Heart left ventricle (tissue), 16 donors: ENCODE results near the gene NAT14. TPM values are rescaled to one million over a fixed set of nuclear protein-coding genes. Genes with fewer than 3 reads are reported as not detected.

Experiments
- ATAC-seq, 4 donors: fragments of 200-7000 bp; cut with Tn5 transposase; one replicate each; pipeline ENCODE4 v1.9.1; 2020 to 2022; ENCODE audit warnings: moderate library complexity in 4 of 4, mild to moderate bottlenecking in 3 of 4, moderate number of reproducible peaks in 1 of 4
- DNase-seq, 5 donors: peaks; one replicate each; pipeline ENCODE4 v3.0.0-alpha.2; 2020
- H3K27ac ChIP-seq, 12 donors: fragments of 200-600 bp; sonication (generic) in 4 of 12; one replicate each; pipeline versions ENCODE4 v1.5.0 to v1.8.0; 2016 to 2022; ENCODE audit warnings: mild to moderate bottlenecking in 2 of 12
- H3K27me3 ChIP-seq, 9 donors: fragments of 200-600 bp; sonication (generic) in 2 of 9; one replicate each; pipeline versions ENCODE4 v1.5.1 to v1.8.0; 2016 to 2022; ENCODE audit warnings: mild to moderate bottlenecking in 3 of 9
- H3K36me3 ChIP-seq, 9 donors: fragments of 200-600 bp; sonication (generic) in 2 of 9; one replicate each; pipeline versions ENCODE4 v1.5.0 to v1.8.0; 2018 to 2022; ENCODE audit warnings: mild to moderate bottlenecking in 2 of 9
- H3K4me1 ChIP-seq, 12 donors: fragments of 200-600 bp; sonication (generic) in 4 of 12; one replicate each; pipeline versions ENCODE4 v1.5.0 to v1.8.0; 2016 to 2022; ENCODE audit warnings: mild to moderate bottlenecking in 3 of 12
- H3K4me3 ChIP-seq, 12 donors: fragments of 200-600 bp; sonication (generic) in 4 of 12; one replicate each; pipeline versions ENCODE4 v1.5.0 to v1.8.0; 2017 to 2022; ENCODE audit warnings: mild to moderate bottlenecking in 9 of 12, moderate library complexity in 4 of 12
- H3K9me3 ChIP-seq, 12 donors: fragments of 200-600 bp; sonication (generic) in 4 of 12; one replicate each; pipeline versions ENCODE4 v1.5.0 to v1.8.0; 2016 to 2022; ENCODE audit warnings: mild to moderate bottlenecking in 1 of 12
- CTCF ChIP-seq, 12 donors: fragments of 200-600 bp; sonication (generic) in 4 of 12; IDR thresholded peaks; one replicate each; pipeline versions ENCODE4 v1.5.0 to v1.8.0; 2018 to 2022; ENCODE audit warnings: antibody characterized with exemption in 12 of 12, mild to moderate bottlenecking in 5 of 12
- POLR2A ChIP-seq, 2 donors: fragments of 450-650 bp; IDR thresholded peaks; one replicate each; pipeline ENCODE4 v1.6.1; 2017; ENCODE audit warnings: antibody characterized with exemption in 2 of 2, mild to moderate bottlenecking in 2 of 2, moderate library complexity in 2 of 2
- WGBS, 4 donors: extraction: QIAGEN DNeasy Blood & Tissue Kit in 2 of 4; methylation state at CpG; one replicate each; pipeline versions ENCODE4 v1.1.5 to v1.1.7; 2013 to 2018; 5-methylcytosine and 5-hydroxymethylcytosine counted together
- intact Hi-C, 10 donors: fragments of 100-400 bp; cut with DNase I; formaldehyde crosslinking; loops; one replicate each; pipeline versions ENCODE4 v1.11.1 to v1.14.2; 2022
- polyA plus RNA-seq, 2 donors: library from polyadenylated mRNA; stranded (reverse); fragments of 200-250 nt; gene quantifications; one replicate each; pipeline ENCODE4 v1.2.3, GENCODE V29; 2013
- total RNA-seq, 9 donors: library from RNA; depleted of rRNA in 2 of 9; stranded (reverse); fragments of >200 nt in 2 of 9; fragmentation: NEBNext Ultra II Directional in 3 of 9; extraction: Animal tissue kit (Norgen Biotek cat#: 25700) in 3 of 9; gene quantifications; one replicate each; pipeline versions ENCODE4 v1.1.0 to v1.2.4, GENCODE V29; 2016 to 2023
- donor health status: ischemic (EF 13 %, LVEDD 7.1; RV severe dilation, severe dysfunction).
- donor health status: healthy with polysubstance abuse.
- donor health status: DM: no; HTN: yes; CAD: no.
- donor health status: DM: no; HTN: no; CAD: no.
- donor health status: ischemic (EF 25% LVEDD 6.9; RV normal size, moderate dysfunction).
- donor health status: ischemic (EF 25% LVEDD 5.7; RV mildly dilated, moderate dysfunction).
- donor health status: healthy.
- donor health status: DM: yes; HTN: yes; CAD: no.
- donor health status: ischemic (EF 35%, LVEDD 5.7; RV mildly dilated, moderate dysfunction).
- donor health status: nonischemic (EF 11% LVEDD 7.7; RV severe dilation, severe dysfunction).
- donor health status: DM: yes; HTN: yes; CAD: no.
- donor health status: PGD.
- donor health status: ischemic (EF 29% LVEDD 5.4; RV normal size, mild dysfunction).
- donor health status: nonischemic (EF 23%, LVEDD 6.1; RV moderate dilation, normal function).

NAT14 gene
- total and polyA plus RNA-seq, 11 donors, result 2.9 to 10.4 (median 7.3) TPM

DNA sequence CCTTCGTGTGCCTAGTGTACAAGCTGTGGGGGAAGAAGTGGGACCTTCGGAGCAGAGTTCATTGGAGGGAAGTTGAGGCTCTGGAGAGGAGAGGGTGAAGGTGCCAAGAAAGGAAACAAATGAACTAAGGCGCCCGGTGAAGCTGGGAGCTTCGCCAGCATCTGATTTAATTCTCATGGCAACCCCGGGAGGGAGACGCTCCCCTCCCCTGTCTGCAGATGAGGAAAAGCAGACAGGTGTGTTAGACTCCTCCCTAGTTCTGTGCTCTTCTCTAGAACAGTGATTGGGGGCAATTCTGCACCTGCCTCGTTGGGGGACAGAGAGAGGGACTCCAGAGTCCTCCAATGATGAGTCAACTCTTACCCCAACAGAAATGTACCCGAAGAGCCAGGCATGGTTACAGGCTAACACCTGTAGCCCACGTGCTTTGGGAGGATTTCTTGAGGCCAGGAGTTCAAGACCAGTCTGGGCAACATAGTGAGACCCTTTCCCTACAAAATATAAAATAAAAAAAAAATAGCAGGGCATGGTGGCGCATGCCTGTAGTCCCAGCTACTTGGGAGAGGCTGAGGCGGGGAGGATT, 7.5 kb downstream of the NAT14 start:
- Histone ChIP-seq H3K4me1 (peaks cover 0 to 36% (median 21%) of the 10 kb centered on the region in 12 donors), H3K9me3 (no peaks in the 10 kb centered on the region), H3K36me3 (peaks cover 0 to 14% (median 0%) of the 10 kb centered on the region in 9 donors), H3K27ac (peak overlapping the region in 7 of 12 donors; percentile 85 to 99 (median 93)), H3K27me3 (peaks cover 0 to 11% (median 0%) of the 10 kb centered on the region in 9 donors), H3K4me3 (no peak overlapping the region)
- DNase-seq (peak in 2 of 5 donors; percentile 12 to 17), ATAC-seq (no peak)
- TF ChIP-seq POLR2A (IDR thresholded peaks at IDR 0.05) (no peak), CTCF (IDR thresholded peaks at IDR 0.05) (no peak)
- WGBS, 4 donors, result 48 to 56% (median 52%) methylated on average over 12 of the region's 12 CpGs
- intact Hi-C loops, result no loop called here

GRCh38 chr19:55493052-55493644, 8.2 kb downstream of the NAT14 start:
- intact Hi-C loops, result no loop called here
- peak in 4 of 5 donors; percentile 41 to 71 (median 61) for DNase-seq
- H3K27ac ChIP-seq, result peak overlapping the region; percentile 77 to 99 (median 86)
- peaks cover 0 to 11% (median 0%) of the 10 kb centered on the region in 9 donors for H3K27me3 ChIP-seq
- no peaks in the 10 kb centered on the region for H3K9me3 ChIP-seq
- peaks cover 0 to 29% (median 15%) of the 10 kb centered on the region in 12 donors for H3K4me1 ChIP-seq
- H3K4me3 ChIP-seq, result peak overlapping the region in 11 of 12 donors; percentile 24 to 68 (median 49)
- no peak for TF ChIP-seq POLR2A (IDR thresholded peaks at IDR 0.05)
- peak in 1 of 12 donors; percentile 8 for TF ChIP-seq CTCF (IDR thresholded peaks at IDR 0.05)
- peak in 2 of 4 donors; percentile 5 to 10 for ATAC-seq
- peaks cover 0 to 17% (median 0%) of the 10 kb centered on the region in 9 donors for H3K36me3 ChIP-seq
- 30 to 49% (median 33%) methylated on average over 16 to 18 of the region's 18 CpGs for WGBS, 4 donors

GRCh38 chr19:55493645-55494171, 8.7 kb downstream of the NAT14 start:
- Histone ChIP-seq H3K4me3 (peak overlapping the region in 11 of 12 donors; percentile 24 to 68 (median 49)), H3K4me1 (peaks cover 0 to 26% (median 14%) of the 10 kb centered on the region in 12 donors), H3K36me3 (peaks cover 0 to 23% (median 0%) of the 10 kb centered on the region in 9 donors), H3K27ac (peak overlapping the region; percentile 77 to 99 (median 86)), H3K9me3 (no peaks in the 10 kb centered on the region), H3K27me3 (peaks cover 0 to 11% (median 0%) of the 10 kb centered on the region in 9 donors)
- intact Hi-C loops, result no loop called here
- DNase-seq, result peak in 1 of 5 donors; percentile 28
- peak in 2 of 4 donors; percentile 5 to 41 for ATAC-seq
- 19 to 42% (median 28%) methylated on average over 17 to 38 of the region's 38 CpGs for WGBS, 4 donors
- no peak for TF ChIP-seq CTCF (IDR thresholded peaks at IDR 0.05)
- TF ChIP-seq POLR2A (IDR thresholded peaks at IDR 0.05), result no peak
